Measurements from ENCODE around the gene ERG.

GRCh38 chr21:38436341-38436740, 61.9 kb downstream of the ERG start:
- no peak for TF ChIP-seq CTCF (conservative IDR thresholded peaks at IDR 0.05)
- no peak for TF ChIP-seq ZFX (IDR thresholded peaks at IDR 0.05)
